A549 treated with DMSO at 1 μM for 4 hours (cell line): ENCODE data around the gene TUBB1. TPM values are rescaled to one million over a fixed set of nuclear protein-coding genes. Genes with fewer than 3 reads are reported as not detected.

ENCODE experiments used
- total RNA-seq: library from RNA; stranded (reverse); fragments of 200-300 nt; extraction: Qiagen RNA extraction; gene quantifications from 5 replicates; pipeline ENCODE4 v1.2.3, GENCODE V29; 2022; ENCODE audit warnings: low read depth

TUBB1 gene
- 0.02 TPM in 1 of 5 replicates, not detected in the others for total RNA-seq

DNA sequence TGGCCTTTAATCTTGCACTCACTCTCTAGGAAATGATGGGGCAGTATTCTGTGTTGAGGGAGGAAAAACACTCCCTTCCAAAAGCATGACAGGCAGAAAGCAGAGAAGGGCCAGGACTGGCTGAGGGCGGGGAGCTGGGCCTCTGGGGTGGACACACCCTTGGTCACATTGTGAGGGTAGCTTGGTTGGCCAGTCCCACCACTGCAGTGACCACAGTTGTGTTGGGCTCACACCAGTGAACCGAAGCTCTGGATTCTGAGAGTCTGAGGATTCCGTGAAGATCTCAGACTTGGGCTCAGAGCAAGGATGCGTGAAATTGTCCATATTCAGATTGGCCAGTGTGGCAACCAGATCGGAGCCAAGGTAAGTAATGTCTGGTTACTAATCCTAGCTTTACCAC, at the start of gene TUBB1:
Gene TUBB1 (plus strand): TSS at position 213 of the 400 bp plus-strand sequence. CDS start 94 bp downstream, at position 307.

DNA sequence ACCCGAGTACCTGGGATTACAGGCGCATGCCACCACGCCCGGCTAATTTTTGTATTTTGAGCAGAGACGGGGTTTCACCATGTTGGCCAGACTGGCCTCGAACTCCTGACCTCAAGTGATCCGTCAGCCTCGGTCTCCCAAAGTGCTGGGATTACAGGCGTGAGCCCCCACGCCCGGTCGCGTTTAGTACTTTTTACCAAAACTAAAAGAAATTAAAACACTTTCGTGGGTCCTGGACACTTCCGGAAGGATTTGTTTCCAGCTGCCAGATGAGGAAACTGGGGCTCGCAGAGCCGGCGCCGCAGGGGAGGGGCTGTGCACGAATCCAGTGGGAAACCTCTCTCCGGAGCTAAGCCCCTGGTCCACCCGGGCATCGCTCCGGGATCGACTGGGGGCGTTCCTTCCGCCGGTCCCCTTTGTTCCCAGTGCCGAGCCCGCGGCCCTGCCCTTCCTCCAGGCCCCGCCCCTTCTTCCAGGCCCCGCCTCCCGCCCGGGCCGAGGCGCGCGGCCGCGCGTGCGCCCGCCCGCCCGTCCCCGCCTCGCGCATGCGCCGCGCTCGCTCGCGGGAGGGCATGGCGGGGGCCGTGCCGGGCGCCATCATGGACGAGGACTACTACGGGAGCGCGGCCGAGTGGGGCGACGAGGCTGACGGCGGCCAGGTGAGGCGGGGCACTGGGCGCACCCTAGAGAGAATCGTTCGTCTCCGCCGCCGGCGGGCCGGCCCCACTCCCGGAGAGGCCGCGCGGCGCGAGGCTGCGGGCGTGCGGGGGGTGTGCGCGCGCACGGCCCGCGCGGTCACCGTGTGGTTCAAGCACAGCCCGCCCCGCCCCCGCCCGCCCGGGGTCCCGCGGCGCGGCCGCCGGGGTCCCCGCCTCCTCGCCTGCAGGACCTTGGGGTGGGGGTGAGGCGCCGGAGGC, 38.3 kb upstream of the TUBB1 start, which contains the start of gene NELFCD:
Gene NELFCD (plus strand): TSS at position 546 of the 917 bp plus-strand sequence. CDS start 54 bp downstream, at position 600.

DNA sequence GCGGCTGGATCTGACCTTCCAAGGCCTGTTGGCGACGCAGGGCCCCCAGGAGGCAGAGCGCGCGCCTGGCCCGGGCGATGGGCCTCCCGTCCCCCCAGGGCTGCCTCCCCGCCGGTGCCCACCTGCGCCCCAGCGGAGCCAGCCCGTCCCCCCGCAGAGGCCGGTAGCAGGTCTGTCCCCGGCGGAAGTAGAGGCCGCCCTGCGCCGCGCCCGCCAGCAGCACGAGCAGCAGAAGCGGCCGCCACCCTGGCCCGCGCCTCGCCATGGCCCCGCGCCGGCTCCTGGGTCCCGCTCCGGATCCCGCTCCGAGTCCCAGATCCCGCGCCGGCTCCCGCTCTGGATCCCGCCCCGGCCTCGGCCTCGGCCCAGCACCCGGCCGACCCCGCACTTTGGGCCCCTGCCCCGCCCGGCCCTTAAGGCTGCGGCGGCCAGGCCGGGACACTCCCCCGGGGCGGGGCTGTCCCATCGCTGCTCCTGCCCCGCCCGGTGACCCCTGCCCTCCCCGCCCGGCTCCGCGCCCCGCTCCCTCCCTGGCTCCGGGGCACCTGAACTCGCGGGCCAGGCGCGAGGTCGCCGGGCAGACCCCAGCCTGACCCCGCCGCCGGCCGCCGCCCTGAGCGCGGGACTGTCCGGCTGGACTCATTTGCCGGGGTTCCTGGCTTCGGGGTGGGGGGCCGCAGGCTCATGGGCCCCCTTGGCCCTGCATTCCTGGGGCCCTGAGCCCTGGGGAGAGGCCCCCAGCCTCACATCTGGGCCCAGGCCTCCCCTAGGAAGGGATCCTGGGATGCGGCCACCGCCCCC, 12.2 kb upstream of the TUBB1 start, which contains the start of gene CTSZ:
Gene CTSZ (minus strand): TSS at position 391 of the 801 bp plus-strand sequence. CDS start 126 bp downstream, at position 265.

DNA sequence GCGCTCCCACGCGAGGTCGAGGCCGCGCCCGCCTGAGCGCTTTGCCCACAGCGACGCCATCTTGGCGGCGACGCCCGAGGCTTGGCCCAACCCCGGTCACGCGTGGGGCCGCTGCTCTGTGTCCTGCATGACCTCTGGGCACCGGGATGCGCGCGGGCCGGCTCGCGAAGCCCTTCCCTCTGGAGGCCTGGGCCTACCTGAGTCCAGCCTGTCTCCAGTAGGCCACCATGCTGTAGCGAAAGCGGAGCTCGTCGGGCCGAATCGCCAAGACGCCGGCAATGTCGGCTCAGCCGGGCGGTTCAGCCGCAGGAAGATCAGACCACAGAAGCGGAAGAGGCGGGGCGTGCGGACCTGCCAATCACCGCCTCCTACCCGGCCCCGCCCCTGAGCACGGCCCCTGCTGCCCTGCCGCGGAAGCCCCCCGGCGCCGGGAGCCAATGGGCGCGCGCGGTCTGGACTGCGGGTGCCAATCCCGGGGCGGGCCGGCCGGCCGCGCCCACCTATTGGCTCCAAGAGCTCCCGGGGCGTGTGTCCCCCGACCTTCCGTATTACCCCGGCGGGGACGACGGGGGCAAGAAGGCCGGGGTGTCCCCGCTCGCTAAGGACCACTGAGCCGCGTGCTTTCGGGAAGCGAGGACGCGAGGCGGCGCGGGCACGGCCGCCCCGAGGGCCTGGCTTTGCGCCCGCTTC, 12.9 kb downstream of the TUBB1 start, which contains the start of gene ATP5F1E:
Gene ATP5F1E (minus strand): TSS at position 313 of the 690 bp plus-strand sequence. CDS start 84 bp downstream, at position 229.

DNA sequence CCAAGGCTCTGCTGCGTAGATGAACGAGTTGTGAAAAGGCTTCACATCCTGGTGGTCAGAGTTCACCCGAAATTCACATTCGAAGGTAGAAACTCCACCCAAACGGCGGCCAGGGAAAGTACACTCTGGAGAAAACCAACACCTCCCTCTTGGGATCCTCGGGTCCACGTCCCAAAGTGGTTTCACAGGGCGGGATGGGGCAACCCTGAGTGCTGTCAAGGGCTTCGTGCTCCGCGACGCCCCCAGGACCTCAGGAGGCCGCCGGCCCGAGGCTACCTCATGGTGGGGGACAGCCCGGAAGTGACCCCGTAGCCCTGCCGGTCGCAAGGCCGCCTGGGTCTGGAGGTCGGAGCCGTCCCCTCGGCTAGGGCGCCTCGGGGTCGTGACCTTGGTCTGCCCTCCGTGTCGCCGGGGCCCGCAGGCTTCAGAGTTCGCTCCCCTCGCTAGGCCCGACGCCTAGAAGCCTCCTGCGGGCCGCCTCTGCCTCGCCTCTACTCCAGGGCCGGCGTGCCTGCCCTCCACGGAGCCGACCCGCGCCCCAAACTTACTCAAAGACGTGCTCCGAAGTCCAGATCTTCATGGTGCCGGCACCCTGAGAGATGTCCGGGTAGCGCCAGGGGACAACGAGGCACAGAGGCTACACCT, 23.0 kb downstream of the TUBB1 start, which contains the start of gene PRELID3B:
Gene PRELID3B (minus strand): TSS at position 636 of the 645 bp plus-strand sequence. CDS start 56 bp downstream, at position 580.

Other genes starting within 250 kb of the TUBB1 start
- not detected in 5 replicates for gene GNAS-AS1, start 168.5 kb upstream of the TUBB1 start, total RNA-seq
- gene GNAS, start 166.7 kb upstream of the TUBB1 start, total RNA-seq: 662 to 718 TPM (median 697 TPM) in 5 replicates
- gene NELFCD, start 38.2 kb upstream of the TUBB1 start, total RNA-seq: 44.0 to 46.8 TPM (median 45.0 TPM) in 5 replicates
- 155 to 184 TPM (median 173 TPM) in 5 replicates for gene CTSZ, start 12.2 kb upstream of the TUBB1 start, total RNA-seq
- 91.8 to 114 TPM (median 94.5 TPM) in 5 replicates for gene ATP5F1E, start 12.9 kb downstream of the TUBB1 start, total RNA-seq
- 53.9 to 69.9 TPM (median 64.5 TPM) in 5 replicates for gene PRELID3B, start 23.4 kb downstream of the TUBB1 start, total RNA-seq
- not detected in 5 replicates for gene ZNF831, start 144.4 kb downstream of the TUBB1 start, total RNA-seq